Measurements from ENCODE around the gene LBR. TPM values are rescaled to one million over a fixed set of nuclear protein-coding genes. Genes with fewer than 3 reads are reported as not detected.

LBR gene
- total and polyA plus RNA-seq, 2 of the 4 experiments (the other 2 are of a cell fraction), result 21.3 to 24.9 TPM

DNA sequence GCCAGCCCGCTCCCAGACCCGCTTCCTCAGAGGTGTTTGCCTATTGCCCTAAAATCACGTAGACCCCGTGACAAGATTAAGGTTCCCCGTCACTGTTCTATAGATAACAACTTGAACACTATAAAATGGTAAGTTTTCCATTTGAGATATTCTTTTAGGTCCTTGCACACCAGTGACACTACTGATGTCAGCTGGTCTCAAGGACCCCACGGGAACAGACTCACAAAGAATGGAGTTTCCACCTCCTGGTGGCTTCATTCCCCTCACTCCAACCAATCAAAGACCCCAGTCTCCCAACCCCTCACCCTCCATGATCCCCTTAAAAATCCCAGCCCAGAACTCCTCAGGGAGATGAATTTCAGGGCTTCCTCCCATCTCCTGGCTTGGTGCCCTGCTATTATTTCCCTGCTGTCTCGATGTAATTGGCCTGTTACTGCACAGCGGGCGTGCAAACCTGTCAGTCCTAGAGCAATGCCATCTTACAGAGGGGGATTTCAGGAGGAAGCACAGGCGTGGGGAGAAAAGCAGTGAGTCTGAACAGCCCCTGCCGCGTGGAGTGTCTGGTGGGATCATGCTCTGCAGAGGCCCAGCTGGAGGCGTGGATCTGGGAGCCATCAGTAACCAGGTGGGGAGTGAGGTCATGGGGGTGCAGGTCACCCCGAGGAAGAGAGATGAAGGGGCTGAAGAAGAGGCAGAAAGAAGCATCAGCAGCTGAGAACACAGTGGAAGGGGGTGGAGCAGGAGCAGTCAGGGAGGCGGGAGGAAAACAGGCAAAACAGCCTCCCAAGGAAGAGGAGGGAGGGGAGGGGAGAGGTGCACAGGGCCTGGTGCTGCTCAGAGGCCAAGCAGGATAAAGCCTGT lies 35.1 kb upstream of the LBR start:
- in situ Hi-C loops (cut with MboI; ENCODE audit: low sequenced_read_pairs), result no loop called here
- Histone ChIP-seq H3K4ac (ENCODE audit: low read depth, low read length) (no peak overlapping the region), H3K56ac (ENCODE audit: extremely low read depth, insufficient read depth, low read length) (no peak overlapping the region), H2BK20ac (ENCODE audit: low read depth, low read length) (no peak overlapping the region), H2AFZ (replicated peaks; ENCODE audit: low read length, poor library complexity) (peak overlapping the region; percentile 54), H2BK5ac (ENCODE audit: low read depth, low read length, poor library complexity, severe bottlenecking) (no peak overlapping the region), H3K4me3 (ENCODE audit: insufficient read depth, low read depth, low read length) (no peak overlapping the region), H3K18ac (ENCODE audit: low read depth, low read length) (no peak overlapping the region), H3K9me3 (ENCODE audit: control insufficient read depth, insufficient read depth, low read length) (no peaks in the 10 kb centered on the region), H4K91ac (ENCODE audit: insufficient read depth, low read depth, low read length) (no peak overlapping the region), H3K9me1 (ENCODE audit: insufficient read depth, low read length) (peaks cover 12% of the 10 kb centered on the region), H3K9ac (ENCODE audit: low read depth, low read length) (no peak overlapping the region), H3K4me2 (ENCODE audit: low read depth, low read length) (no peak overlapping the region), H3K36me3 (ENCODE audit: control insufficient read depth, insufficient read depth, low read length) (no peaks in the 10 kb centered on the region), H2AK9ac (replicated peaks; ENCODE audit: low read depth, low read length, poor library complexity) (peak overlapping the region; percentile 37), H4K5ac (ENCODE audit: low read depth, low read length) (no peak overlapping the region), H3K79me1 (ENCODE audit: low read depth in 1 of 2, low read length in 2 of 2) (no peaks in the 10 kb centered on the region), H3K27ac (ENCODE audit: insufficient read depth, low read length) (no peak overlapping the region), H4K8ac (ENCODE audit: low read depth in 2 of 2, low read length in 2 of 2) (no peak overlapping the region), H3K4me1 (ENCODE audit: control insufficient read depth, insufficient read depth, low read length) (peaks cover 14% of the 10 kb centered on the region), H4K20me1 (ENCODE audit: insufficient read depth, low read length) (no peaks in the 10 kb centered on the region; the same call in 1 of the 2 replicates), H3K14ac (replicated peaks; ENCODE audit: low read depth, low read length) (no peak overlapping the region), H2BK120ac (ENCODE audit: low read depth, low read length) (no peak overlapping the region), H2BK15ac (ENCODE audit: low read depth, low read length) (no peak overlapping the region), H2AK5ac (ENCODE audit: low read depth, low read length) (no peak overlapping the region), H3K27me3 (ENCODE audit: control insufficient read depth, insufficient read depth, low read length) (0 out of 2 replicates have a peak, but pooled peaks cover 1% of the 10 kb centered on the region), H3K23ac (ENCODE audit: low read depth, low read length) (no peak overlapping the region)
- dilution Hi-C loops (cut with HindIII; ENCODE audit: low sequenced_read_pairs, unreplicated experiment), result loop anchor here (25.0 kb wide), 1 partner anchor 524 kb away; the partner anchor contains the start of gene SDE2
- ChIA-PET CTCF (no interaction called here), POLR2A (ENCODE audit: unreplicated experiment) (no interaction called here)
- BruUV-seq (replicated peaks), result no TSS peak
- TF ChIP-seq POLR2A (IDR thresholded peaks at IDR 0.05; ENCODE audit: low read depth, low read length) (no peak), RFX5 (IDR thresholded peaks at IDR 0.05; ENCODE audit: low read depth, low read length) (no peak)
- intact Hi-C loops (cut with micrococcal nuclease), result no loop called here
- WGBS, 2 experiments (ENCODE audit: extremely low coverage in 2 of 2, insufficient read length in 1 of 2), result 50% methylated on average over 7 of the region's 15 CpGs; no CpG with 5 or more reads in 1 of the 2 experiments
- DNase-seq (no peak), ATAC-seq (ENCODE audit: low read depth) (no peak)

Measured in IMR-90 (cell line).